C1 segment of cervical spinal cord (tissue), 14 donors: ENCODE data around the gene IL19.
"Not testable (repeated sequence)": the region's sequence is repeated elsewhere in the genome, so short reads cannot be mapped to it uniquely, and the experiment has no call there.

Experiments used
- DNase-seq, 14 donors: peaks; one replicate each; lab custom pipeline; 2025; lab: John Stamatoyannopoulos, UW

Gene IL19

GRCh38 chr1:206739411-206740076 is 31.0 kb upstream of the IL19 start:
- DNase-seq = peak in 2 of 14 donors; percentile 17 to 41

- no peak for DNase-seq
Measured at GRCh38 chr1:206741142-206741701, 29.4 kb upstream of the IL19 start.

GRCh38 chr1:206742719-206743383 is 27.7 kb upstream of the IL19 start:
- DNase-seq = no peak

- DNase-seq = no peak
Measured at GRCh38 chr1:206744683-206745082, 25.9 kb upstream of the IL19 start.

DNA sequence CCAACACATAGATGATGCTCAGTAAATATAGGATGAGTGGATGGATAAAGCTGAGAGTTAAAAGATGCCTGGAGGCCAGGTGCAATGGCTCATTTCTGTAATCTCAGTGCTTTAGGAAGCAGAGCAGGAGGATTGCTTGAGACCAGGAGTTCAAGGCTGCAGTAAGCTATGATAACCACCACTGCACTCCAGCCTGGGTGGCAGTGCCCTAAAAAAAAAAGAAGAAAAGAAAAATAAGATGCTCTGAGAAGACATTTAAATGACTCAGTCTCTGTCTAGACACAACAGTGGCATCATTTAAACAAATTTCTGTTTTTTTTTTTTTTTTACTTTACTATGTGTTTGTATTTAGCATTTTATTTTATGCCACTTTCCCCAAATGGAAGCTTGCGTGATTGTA is 25.3 kb upstream of the IL19 start:
- DNase-seq = no peak

DNA sequence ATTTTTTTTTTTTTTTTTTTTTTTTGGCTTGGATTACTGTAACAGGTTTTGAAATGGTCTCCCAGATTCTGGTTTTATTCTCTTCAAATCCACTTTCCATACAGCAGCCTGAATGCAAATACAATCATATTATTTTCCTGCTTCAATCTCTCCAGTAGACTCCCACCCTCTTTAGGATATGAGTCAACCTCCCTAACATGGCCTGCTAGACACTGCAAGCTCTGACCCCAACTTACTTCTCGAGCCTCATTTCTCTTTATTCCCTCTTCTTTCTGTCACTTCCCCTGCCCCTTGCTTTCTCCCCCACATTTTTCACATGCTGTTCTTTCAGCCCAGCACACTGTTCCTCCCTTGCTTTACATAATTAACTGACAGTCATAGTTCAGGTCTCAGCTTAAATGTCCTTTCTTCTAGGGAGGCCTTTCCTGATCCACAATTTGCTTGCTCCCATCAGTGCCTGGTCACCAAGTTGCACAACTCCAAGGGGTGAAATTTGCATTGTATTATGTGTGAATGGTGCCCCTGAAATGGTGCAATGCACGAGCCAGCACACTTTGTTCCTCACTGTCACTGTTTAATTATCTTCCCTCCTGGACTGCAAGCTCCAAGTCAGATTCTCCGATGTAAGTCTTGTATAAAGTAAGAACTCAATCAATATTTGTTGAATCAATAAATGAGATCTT is 22.1 kb upstream of the IL19 start:
- DNase-seq = no peak

GRCh38 chr1:206751891-206752290 is 18.7 kb upstream of the IL19 start:
- DNase-seq = no peak

DNA sequence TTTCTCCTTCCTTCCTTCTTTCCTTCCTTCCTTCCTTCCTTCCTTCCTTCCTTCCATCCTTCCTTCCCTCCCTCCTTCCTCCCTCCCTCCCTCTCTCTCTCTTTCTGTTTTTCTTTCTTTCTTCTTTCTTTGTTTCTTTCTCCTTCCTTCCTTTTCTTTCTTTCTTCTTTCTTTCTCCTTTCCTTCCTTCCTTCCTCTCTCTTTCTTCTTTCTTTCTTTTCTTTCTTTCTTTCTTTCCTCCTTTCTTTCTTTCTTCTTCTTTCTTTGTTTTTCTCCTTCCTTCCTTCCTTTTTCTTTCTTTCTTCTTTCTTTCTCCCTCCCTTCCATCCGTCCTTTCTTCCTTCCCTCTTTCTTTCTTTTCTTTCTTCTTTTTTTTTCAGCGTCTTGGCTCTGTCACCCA is 18.1 kb upstream of the IL19 start:
- no peak for DNase-seq

- no peak for DNase-seq
Measured at GRCh38 chr1:206753141-206753540, 17.4 kb upstream of the IL19 start.

- no peak for DNase-seq
Measured at GRCh38 chr1:206754011-206754410, 16.6 kb upstream of the IL19 start.

- DNase-seq = no peak
Measured at GRCh38 chr1:206757524-206758266, 12.9 kb upstream of the IL19 start.

- no peak for DNase-seq
Measured at GRCh38 chr1:206760590-206760989, 10.0 kb upstream of the IL19 start.

DNA sequence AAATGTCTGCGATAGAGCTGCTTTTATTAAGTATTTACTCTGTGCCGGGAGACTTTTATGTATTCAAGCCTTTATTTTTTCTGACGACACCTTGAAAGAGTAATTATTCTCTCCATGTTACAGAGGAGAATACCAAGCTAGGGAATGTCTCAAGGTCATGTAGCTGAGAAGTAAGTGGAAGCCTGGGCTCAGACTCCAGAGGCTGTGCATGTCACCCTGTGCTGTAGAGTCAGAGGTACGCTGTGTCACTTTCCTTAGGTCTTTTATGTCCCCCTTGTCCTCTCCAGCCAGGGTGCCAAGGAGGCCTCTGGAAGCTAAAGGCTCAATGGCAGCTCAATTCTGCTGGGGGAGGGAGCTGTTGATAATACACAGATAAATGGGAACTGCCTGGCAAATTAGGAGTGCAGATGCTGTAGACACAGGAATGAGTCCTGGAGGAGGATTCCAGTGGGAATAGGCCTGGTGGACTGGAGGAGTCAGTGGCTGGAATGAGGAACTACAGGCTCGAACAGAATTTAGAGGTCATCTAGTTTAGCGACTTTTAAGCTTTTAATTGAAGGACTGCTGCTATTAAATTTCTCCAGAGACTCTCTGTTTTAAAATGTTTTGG is 9.3 kb upstream of the IL19 start:
- DNase-seq = no peak

GRCh38 chr1:206762741-206763364 is 7.7 kb upstream of the IL19 start:
- DNase-seq = not testable (repeated sequence)

- DNase-seq = not testable (repeated sequence)
Measured at GRCh38 chr1:206765771-206766170, 4.8 kb upstream of the IL19 start.

- DNase-seq = peak in 6 of 14 donors; percentile 18 to 63 (median 25)
Measured at GRCh38 chr1:206766251-206766856, 4.2 kb upstream of the IL19 start.

GRCh38 chr1:206768472-206769303 is 1.9 kb upstream of the IL19 start:
- no peak for DNase-seq

DNA sequence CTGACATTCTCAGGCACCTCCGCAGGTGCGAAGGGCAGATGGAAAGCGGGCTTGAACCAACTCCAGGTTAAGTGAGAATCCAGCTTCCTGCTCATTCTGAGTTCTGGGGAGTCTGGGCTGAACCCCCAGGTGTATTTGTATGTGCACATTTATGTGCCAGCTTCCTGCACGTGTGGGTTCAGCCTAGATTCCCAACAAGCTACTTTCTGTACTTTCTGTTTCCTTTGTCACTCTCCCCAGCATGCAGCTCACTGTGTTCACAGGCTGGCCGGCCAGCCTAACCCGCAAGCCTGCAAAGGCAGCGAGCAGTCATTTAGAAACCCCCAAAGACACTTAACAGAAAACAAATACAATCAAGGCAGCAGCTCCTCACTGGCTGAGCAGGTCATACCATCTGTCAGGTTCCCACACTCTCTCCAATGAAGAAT is 1.3 kb upstream of the IL19 start:
- DNase-seq = no peak

GRCh38 chr1:206771338-206771692 is 742 bp downstream of the IL19 start:
- no peak for DNase-seq
